Keratinocyte (primary cell): ENCODE data around the gene CCDC89. TPM values are rescaled to one million over a fixed set of nuclear protein-coding genes. Genes with fewer than 3 reads are reported as not detected.

Experiments used
- DNase-seq: peaks from one replicate; pipeline ENCODE4 v3.0.0-alpha.2; 2011; ENCODE audit warnings: low read depth, missing footprints, low spot score
- FAIRE-seq: peaks from 2 replicates; lab custom pipeline; 2011; peaks lifted over from hg19 to GRCh38; lab: Jason Lieb, UNC
- H2AFZ ChIP-seq: 2 replicates; pipeline ENCODE4 v1.6.0; 2012; ENCODE audit warnings: low read length, control low read depth, inconsistent platforms; ENCODE audit not compliant: control insufficient read depth
- H3K27ac ChIP-seq: 2 replicates; pipeline ENCODE4 v1.5.1; 2011; ENCODE audit warnings: low read length; ENCODE audit not compliant: control insufficient read depth, insufficient read depth
- H3K27me3 ChIP-seq: 3 replicates; pipeline ENCODE4 v1.6.0; 2011; ENCODE audit warnings: low read length; ENCODE audit not compliant: control insufficient read depth, insufficient read depth; ENCODE audit errors: extremely low read depth
- H3K36me3 ChIP-seq, 2 experiments: 2 replicates in 1 of 2; 3 replicates in 1 of 2; pipeline ENCODE4 v1.5.1; 2011; ENCODE audit warnings: low read length in 2 of 2, mild to moderate bottlenecking in 1 of 2; ENCODE audit not compliant: control insufficient read depth in 2 of 2, insufficient read depth in 2 of 2; ENCODE audit errors: extremely low read depth in 1 of 2
- H3K4me1 ChIP-seq: 3 replicates; pipeline ENCODE4 v1.5.1; 2011; ENCODE audit warnings: low read length; ENCODE audit not compliant: control insufficient read depth, insufficient read depth; ENCODE audit errors: extremely low read depth
- H3K4me2 ChIP-seq: 3 replicates; pipeline ENCODE4 v1.6.0; 2011; ENCODE audit warnings: low read depth, low read length; ENCODE audit not compliant: control insufficient read depth, insufficient read depth; ENCODE audit errors: extremely low read depth
- H3K4me3 ChIP-seq, 3 experiments: fragments of 200-600 bp in 1 of 3; sonication (generic) in 1 of 3; 2 replicates in 2 of 3; 3 replicates in 1 of 3; pipeline ENCODE4 v1.5.1; 2011 to 2016; ENCODE audit warnings: low read length in 3 of 3, mild to moderate bottlenecking in 3 of 3, control low read depth in 2 of 3, inconsistent platforms in 1 of 3, low read depth in 1 of 3, mixed read lengths in 1 of 3, mixed run types in 1 of 3, moderate library complexity in 1 of 3; ENCODE audit not compliant: control insufficient read depth in 2 of 3, insufficient read depth in 2 of 3; ENCODE audit errors: extremely low read depth in 1 of 3
- H3K79me2 ChIP-seq: 2 replicates; pipeline ENCODE4 v1.6.0; 2012; ENCODE audit warnings: low read length; ENCODE audit not compliant: control insufficient read depth, insufficient read depth
- H3K9ac ChIP-seq: 3 replicates; pipeline ENCODE4 v1.6.0; 2011; ENCODE audit warnings: low read length; ENCODE audit not compliant: control insufficient read depth, insufficient read depth; ENCODE audit errors: extremely low read depth
- H3K9me1 ChIP-seq: 3 replicates; pipeline ENCODE4 v1.6.0; 2011; ENCODE audit warnings: low read length; ENCODE audit not compliant: control insufficient read depth, insufficient read depth; ENCODE audit errors: extremely low read depth
- H3K9me3 ChIP-seq: 2 replicates; pipeline ENCODE4 v1.5.1; 2012; ENCODE audit warnings: low read depth, low read length; ENCODE audit not compliant: control insufficient read depth
- H4K20me1 ChIP-seq: 3 replicates; pipeline ENCODE4 v1.6.0; 2011; ENCODE audit warnings: low read length; ENCODE audit not compliant: control insufficient read depth, insufficient read depth; ENCODE audit errors: extremely low read depth
- EZH2 ChIP-seq: IDR thresholded peaks from one replicate; pipeline ENCODE4 v1.6.1; 2012; ENCODE audit warnings: inconsistent platforms, mild to moderate bottlenecking, low read length, moderate library complexity
- dilution Hi-C: fragments of 300-500 bp; cut with MboI; formaldehyde crosslinking; loops from one replicate; pipeline ENCODE4 v1.7.0; 2020; ENCODE audit warnings: low sequenced_read_pairs; ENCODE audit not compliant: extremely low pct_ligation_motif_present
- polyA plus RNA-seq, 5 experiments: library from polyadenylated mRNA; depleted of rRNA in 3 of 5; stranded (reverse) in 3 of 5; stranded (forward) in 1 of 5; unstranded in 1 of 5; fragments of >200 nt; gene quantifications; 1 replicate in 1 of 5; 2 replicates in 3 of 5; 3 replicates in 1 of 5; pipeline versions ENCODE4 v1.2.1 to v1.2.3, GENCODE V29; 2011 to 2012; ENCODE audit warnings: missing spikeins in 2 of 5, low read depth in 1 of 5, low replicate concordance in 1 of 5
- TF ChIP-seq, protein P1 (sequence below), 3 experiments: IDR thresholded peaks in 1 of 3; conservative IDR thresholded peaks in 1 of 3; optimal IDR thresholded peaks in 1 of 3; 2 replicates in 2 of 3; 3 replicates in 1 of 3; pipeline versions ENCODE3 to v1.5.1; 2011; ENCODE audit warnings: low read length in 3 of 3, mild to moderate bottlenecking in 3 of 3, moderate library complexity in 2 of 3, control low read depth in 1 of 3, inconsistent platforms in 1 of 3; ENCODE audit not compliant: insufficient read depth in 2 of 3; ENCODE audit errors: extremely low read depth in 1 of 3

CCDC89 gene
- polyA plus RNA-seq, 1 donor (not counting 4 experiments of a cell fraction or from before 2014, with no cell fraction given): 0.31 TPM

DNA sequence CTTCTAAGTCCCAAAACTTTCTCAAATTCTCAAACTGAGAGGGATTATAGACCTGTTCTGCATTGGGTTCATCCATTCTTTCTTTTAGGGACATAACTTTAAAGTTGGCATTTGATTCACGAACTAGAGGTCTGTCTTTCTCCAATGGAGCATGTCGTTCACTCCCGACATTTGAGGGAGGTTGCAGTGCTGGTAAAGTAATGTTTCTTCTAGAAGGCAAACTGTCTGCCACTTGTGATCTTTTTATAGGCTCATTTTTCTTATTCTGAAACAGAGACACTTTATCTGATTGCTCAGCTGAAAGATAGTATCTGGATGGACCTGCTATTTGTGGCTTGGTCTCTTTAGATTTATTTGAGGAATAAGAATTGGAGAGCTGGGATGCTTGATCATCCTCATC lies 40.4 kb upstream of the CCDC89 start:
- Histone ChIP-seq H3K4me1 (peaks cover 16% of the 10 kb centered on the region), H3K27ac (no peak overlapping the region), H3K9me3 (no peaks in the 10 kb centered on the region), H4K20me1 (no peaks in the 10 kb centered on the region), H3K27me3 (no peaks in the 10 kb centered on the region), H2AFZ (no peak overlapping the region), H3K9me1 (no peaks in the 10 kb centered on the region), H3K9ac (no peak overlapping the region), H3K4me2 (peak overlapping the region; percentile 64), H3K36me3 (no peaks in the 10 kb centered on the region), H3K79me2 (no peaks in the 10 kb centered on the region), H3K4me3 (no peak overlapping the region)
- no peak for TF ChIP-seq EZH2
- TF ChIP-seq, protein P1, sequence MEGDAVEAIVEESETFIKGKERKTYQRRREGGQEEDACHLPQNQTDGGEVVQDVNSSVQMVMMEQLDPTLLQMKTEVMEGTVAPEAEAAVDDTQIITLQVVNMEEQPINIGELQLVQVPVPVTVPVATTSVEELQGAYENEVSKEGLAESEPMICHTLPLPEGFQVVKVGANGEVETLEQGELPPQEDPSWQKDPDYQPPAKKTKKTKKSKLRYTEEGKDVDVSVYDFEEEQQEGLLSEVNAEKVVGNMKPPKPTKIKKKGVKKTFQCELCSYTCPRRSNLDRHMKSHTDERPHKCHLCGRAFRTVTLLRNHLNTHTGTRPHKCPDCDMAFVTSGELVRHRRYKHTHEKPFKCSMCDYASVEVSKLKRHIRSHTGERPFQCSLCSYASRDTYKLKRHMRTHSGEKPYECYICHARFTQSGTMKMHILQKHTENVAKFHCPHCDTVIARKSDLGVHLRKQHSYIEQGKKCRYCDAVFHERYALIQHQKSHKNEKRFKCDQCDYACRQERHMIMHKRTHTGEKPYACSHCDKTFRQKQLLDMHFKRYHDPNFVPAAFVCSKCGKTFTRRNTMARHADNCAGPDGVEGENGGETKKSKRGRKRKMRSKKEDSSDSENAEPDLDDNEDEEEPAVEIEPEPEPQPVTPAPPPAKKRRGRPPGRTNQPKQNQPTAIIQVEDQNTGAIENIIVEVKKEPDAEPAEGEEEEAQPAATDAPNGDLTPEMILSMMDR (optimal IDR thresholded peaks at IDR 0.05 in 1 of 3, IDR thresholded peaks at IDR 0.05 in 1 of 3, conservative IDR thresholded peaks at IDR 0.05 in 1 of 3; ENCODE audit: extremely low read depth in 1 of 3, insufficient read depth in 2 of 3, low read length in 3 of 3): no peak
- no peak for DNase-seq
- dilution Hi-C loops: no loop called here
- no peak for FAIRE-seq

DNA sequence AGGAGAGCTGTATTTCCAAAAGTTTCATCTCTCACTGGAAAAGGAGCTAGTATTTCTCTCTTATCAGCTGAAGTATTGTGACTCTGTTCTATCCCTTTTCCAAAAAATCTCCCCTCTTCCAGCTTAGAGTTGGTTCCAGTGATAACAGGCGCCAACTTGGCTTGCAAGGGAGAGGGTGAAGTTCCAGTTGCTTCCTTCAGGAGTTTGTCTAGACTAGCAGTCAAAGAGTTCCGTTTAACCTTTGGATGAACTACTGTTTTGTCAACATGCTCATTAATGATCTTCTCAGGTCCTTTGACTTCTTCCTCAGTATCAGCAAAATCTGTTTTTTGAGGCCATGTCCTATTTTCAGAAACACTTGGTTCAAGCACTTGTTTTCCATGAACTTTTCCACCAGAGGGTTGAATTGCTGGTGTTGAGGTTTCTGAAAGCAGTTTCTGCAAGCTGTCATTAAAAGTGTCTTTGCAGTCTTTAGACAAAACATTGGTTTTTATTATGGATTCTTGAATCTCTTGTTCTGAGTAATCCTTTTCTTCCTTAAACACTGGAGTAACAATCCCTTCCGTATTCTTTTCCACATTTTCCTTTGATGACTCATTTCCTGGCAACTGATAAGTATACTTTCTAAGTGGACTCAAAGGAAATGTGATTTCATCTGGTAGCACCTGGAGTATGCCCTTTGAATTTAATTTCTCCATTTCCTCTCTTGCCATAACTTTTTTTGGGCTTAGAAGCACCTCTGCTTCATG lies 39.7 kb upstream of the CCDC89 start:
- Histone ChIP-seq H3K4me3 (no peak overlapping the region), H4K20me1 (no peaks in the 10 kb centered on the region), H3K4me1 (peaks cover 16% of the 10 kb centered on the region), H2AFZ (peak overlapping the region; percentile 42), H3K27ac (peak overlapping the region; percentile 19), H3K9ac (no peak overlapping the region), H3K4me2 (peak overlapping the region; percentile 64), H3K9me1 (no peaks in the 10 kb centered on the region), H3K79me2 (no peaks in the 10 kb centered on the region), H3K27me3 (no peaks in the 10 kb centered on the region), H3K9me3 (no peaks in the 10 kb centered on the region), H3K36me3 (no peaks in the 10 kb centered on the region)
- TF ChIP-seq, protein P1 (optimal IDR thresholded peaks at IDR 0.05 in 1 of 3, IDR thresholded peaks at IDR 0.05 in 1 of 3, conservative IDR thresholded peaks at IDR 0.05 in 1 of 3; ENCODE audit: extremely low read depth in 1 of 3, insufficient read depth in 2 of 3, low read length in 3 of 3): no peak
- TF ChIP-seq EZH2: no peak
- DNase-seq: peak; percentile 61
- dilution Hi-C loops: no loop called here
- peak; percentile 87 for FAIRE-seq
